Activated naive CD8-positive, alpha-beta T cell (primary cell): ENCODE results near the gene DNASE2.
"Not testable (repeated sequence)": the region's sequence is repeated elsewhere in the genome, so short reads cannot be mapped to it uniquely, and the experiment has no call there.

ENCODE experiments used
- H3K27ac Mint-ChIP-seq: one replicate; pipeline ENCODE4 v1.8.0; 2021; ENCODE audit warnings: mixed read lengths
- H3K27me3 Mint-ChIP-seq: one replicate; pipeline ENCODE4 v1.8.0; 2021; ENCODE audit warnings: mixed read lengths
- H3K36me3 Mint-ChIP-seq: one replicate; pipeline ENCODE4 v1.8.0; 2021; ENCODE audit warnings: mixed read lengths
- H3K4me1 Mint-ChIP-seq: one replicate; pipeline ENCODE4 v1.8.0; 2021; ENCODE audit warnings: low read depth, mixed read lengths
- H3K4me3 Mint-ChIP-seq: one replicate; pipeline ENCODE4 v1.8.0; 2021; ENCODE audit warnings: mild to moderate bottlenecking, mixed read lengths
- H3K9me3 Mint-ChIP-seq: one replicate; pipeline ENCODE4 v1.8.0; 2021; ENCODE audit warnings: low read depth, mixed read lengths

Gene DNASE2

DNA sequence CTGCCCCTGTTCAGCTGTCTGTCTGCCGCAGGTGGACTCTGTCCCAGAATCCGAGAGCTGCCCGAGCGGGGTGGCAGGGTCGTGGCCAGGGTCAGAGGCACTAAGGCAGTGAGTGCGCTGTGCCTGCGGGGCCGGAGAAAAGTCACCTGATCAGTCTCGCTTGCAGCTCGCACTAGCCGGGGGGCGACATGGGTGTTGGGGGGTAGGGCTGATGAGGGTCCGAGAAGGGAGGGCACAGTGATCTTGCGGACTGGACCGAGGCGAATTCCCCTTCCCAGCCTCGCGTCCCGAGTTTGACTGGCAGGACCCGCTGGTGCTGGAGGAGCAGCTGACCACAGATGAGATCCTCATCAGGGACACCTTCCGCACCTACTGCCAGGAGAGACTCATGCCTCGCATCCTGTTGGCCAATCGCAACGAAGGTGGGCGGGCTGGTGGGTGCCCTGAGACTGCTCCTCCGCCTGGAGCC, 10.3 kb upstream of the DNASE2 start:
- peak overlapping the region; percentile 99 for H3K4me3 Mint-ChIP-seq
- H3K9me3 Mint-ChIP-seq = no peaks in the 10 kb centered on the region
- no peaks in the 10 kb centered on the region for H3K27me3 Mint-ChIP-seq
- peaks cover 3% of the 10 kb centered on the region for H3K36me3 Mint-ChIP-seq
- H3K27ac Mint-ChIP-seq = peak overlapping the region; percentile 95
- H3K4me1 Mint-ChIP-seq = peaks cover 23% of the 10 kb centered on the region

DNA sequence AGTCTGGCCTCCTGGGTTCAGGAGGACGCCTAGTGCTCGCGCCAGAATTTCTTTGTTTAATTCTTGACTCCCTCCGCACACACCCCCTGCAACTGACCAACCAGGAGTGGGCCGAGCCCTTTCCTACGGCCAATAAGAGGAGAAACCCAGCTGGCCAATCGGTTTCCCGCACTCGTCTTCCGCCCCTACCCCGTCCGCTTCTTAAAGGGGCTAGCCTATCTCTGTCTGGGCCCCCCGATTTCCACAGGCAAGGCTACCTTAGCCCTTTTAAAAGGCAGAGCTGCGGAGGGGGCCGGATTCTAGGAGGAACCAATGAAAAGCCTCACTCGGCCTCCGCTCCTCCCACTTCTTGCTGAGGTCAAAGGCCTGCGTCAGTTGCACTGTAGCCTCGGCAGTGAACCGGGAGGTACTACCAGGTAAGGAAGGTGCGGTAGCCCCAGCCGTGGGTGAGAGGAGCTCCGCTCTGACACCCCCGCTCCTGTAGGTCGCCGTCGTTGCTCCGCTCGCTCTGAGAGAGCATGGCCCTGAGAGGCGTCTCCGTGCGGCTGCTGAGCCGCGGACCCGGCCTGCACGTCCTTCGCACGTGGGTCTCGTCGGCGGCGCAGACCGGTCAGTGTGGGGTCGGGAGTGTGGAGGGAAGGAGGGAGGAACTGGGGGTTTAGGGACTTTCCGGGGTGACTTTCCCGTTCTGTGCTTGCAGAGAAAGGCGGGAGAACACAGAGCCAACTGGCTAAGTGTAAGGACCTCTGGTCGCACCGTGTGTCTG, 9.7 kb upstream of the DNASE2 start, which contains the start of gene GCDH:
GCDH (plus strand) TSS at position 374 of the 766 bp plus-strand sequence; CDS start at position 519, 145 bp downstream.
- Mint-ChIP-seq H3K36me3 (peaks cover 3% of the 10 kb centered on the region), H3K27me3 (no peaks in the 10 kb centered on the region), H3K9me3 (no peaks in the 10 kb centered on the region), H3K4me1 (peaks cover 23% of the 10 kb centered on the region), H3K4me3 (peak within 1 kb of the TSS; percentile 99), H3K27ac (peak within 1 kb of the TSS; percentile 95)

DNA sequence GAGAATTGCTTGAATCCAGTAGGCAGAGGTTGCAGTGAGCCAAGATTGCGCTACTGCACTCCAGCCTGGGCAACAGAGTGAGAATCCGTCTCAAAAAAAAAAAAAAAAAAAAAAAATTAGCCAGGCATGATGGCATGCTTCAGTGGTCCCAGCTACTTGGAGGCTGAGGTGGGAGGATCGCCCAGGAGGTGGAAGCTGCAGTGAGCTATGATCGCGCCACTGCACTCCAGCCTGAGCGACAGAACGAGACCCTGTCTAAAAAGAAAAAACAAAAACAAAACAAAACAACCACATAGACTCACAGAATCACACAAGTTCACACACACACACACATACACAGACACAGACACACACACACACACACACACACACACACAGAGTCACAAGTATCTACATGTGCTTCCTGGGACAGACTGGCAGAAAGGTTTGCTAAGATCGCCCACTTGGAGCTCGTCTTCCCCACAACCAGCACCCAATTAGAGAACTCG, 9.1 kb upstream of the DNASE2 start:
- not testable (repeated sequence) for H3K27me3 Mint-ChIP-seq

DNA sequence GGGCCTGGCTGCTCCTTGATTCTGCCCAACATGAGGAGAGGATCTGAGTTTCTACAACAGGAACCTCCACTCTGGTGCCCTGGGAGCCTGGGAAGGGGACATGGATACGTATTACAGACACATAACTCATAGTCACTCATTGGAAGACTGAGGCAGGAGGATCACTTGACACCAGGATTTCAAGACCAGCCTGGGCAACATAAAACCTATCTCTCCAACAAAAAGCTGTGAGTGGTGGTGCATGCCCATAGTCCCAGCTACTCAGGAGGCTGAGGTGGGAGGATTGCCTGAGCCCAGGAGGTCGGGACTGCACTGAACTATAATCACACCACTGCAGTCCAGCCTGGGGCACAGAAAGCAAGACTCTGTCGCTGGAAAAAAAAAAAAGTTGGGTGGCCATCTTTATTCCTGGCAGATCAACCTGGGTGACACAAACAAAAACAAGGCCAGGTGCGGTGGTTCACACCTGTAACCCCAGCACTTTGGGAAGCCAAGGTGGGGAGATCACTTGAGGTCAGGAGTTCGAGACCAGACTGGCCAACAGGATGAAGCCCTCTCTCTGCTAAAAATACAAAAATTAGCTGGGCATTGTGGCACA, 6.9 kb upstream of the DNASE2 start:
- no peak overlapping the region for H3K4me3 Mint-ChIP-seq
- H3K36me3 Mint-ChIP-seq = peaks cover 3% of the 10 kb centered on the region
- H3K9me3 Mint-ChIP-seq = no peaks in the 10 kb centered on the region
- no peak overlapping the region for H3K27ac Mint-ChIP-seq
- peaks cover 22% of the 10 kb centered on the region for H3K4me1 Mint-ChIP-seq
- no peaks in the 10 kb centered on the region for H3K27me3 Mint-ChIP-seq

More for the DNA sequence above, 9.1 kb upstream of the DNASE2 start:
- not testable (repeated sequence) for H3K36me3 Mint-ChIP-seq, H3K9me3 Mint-ChIP-seq
- Mint-ChIP-seq H3K4me1 (peaks cover 23% of the 10 kb centered on the region), H3K27ac (peak overlapping the region; percentile 95), H3K4me3 (peak overlapping the region; percentile 99)

DNA sequence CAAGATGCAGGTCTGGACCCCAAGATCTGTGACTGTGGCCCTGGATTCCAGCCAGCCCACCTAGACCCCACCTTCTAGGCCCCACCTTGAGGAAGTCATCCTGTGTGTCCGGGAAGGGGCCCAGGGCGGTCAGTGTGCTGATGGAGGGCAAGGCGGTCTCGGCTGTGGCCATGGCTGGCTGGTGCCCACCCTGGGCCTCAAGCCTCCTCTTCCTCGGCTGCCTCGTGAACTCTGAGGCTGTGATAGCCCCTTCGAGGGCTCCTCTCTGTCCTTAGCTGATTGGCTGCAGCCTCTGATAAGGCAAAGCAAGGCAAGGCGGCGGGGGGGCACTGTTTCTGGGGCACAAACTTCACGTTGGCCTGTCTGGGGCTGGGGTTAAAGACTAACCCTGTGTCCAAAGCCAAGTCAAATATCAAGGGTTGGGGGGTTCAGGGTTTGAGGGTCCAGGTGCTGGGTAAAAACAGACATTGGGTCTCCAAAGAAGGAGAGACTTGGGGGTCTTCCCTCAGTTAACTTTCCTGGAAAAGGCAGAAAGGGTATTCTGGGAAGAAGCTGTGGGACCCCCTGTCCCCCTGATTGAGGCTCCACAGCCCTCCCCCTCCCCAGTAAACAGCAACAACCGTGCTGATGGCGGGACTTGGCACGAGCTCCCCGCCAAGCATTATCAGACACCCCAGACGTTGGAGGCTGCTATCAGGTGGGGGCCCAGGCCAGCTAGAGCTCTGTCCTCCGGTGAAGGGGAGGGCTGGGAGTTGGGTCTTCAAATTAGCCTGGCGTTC, 5.9 kb upstream of the DNASE2 start, which contains the start of gene KLF1:
KLF1 (minus strand) TSS at position 233 of the 779 bp plus-strand sequence; CDS start at position 172, 61 bp downstream.
- H3K4me3 Mint-ChIP-seq = peak within 1 kb of the TSS; percentile 77
- H3K4me1 Mint-ChIP-seq = peaks cover 22% of the 10 kb centered on the region
- no peaks in the 10 kb centered on the region for H3K9me3 Mint-ChIP-seq
- H3K36me3 Mint-ChIP-seq = peaks cover 3% of the 10 kb centered on the region
- H3K27me3 Mint-ChIP-seq = no peaks in the 10 kb centered on the region
- H3K27ac Mint-ChIP-seq = peak within 1 kb of the TSS; percentile 54

DNA sequence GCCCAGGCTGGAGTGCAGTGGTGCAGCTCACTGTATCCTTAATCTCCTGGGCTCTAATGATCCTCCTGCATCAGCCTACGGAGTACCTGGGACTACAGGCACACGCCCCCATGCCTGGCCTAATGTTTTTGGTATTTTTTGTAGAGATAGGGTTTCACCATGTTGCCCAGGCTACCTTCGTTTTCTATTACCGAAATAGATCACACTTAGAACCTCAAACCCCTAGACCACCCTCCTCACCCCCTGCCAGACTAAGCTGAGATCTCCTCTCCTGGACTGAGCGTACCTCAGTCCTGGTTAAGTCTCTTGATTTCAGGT, 5.4 kb upstream of the DNASE2 start:
- Mint-ChIP-seq H3K36me3 (peaks cover 3% of the 10 kb centered on the region), H3K27me3 (no peaks in the 10 kb centered on the region), H3K4me3 (peak overlapping the region; percentile 77), H3K27ac (peak overlapping the region; percentile 54), H3K4me1 (peaks cover 17% of the 10 kb centered on the region), H3K9me3 (no peaks in the 10 kb centered on the region)

DNA sequence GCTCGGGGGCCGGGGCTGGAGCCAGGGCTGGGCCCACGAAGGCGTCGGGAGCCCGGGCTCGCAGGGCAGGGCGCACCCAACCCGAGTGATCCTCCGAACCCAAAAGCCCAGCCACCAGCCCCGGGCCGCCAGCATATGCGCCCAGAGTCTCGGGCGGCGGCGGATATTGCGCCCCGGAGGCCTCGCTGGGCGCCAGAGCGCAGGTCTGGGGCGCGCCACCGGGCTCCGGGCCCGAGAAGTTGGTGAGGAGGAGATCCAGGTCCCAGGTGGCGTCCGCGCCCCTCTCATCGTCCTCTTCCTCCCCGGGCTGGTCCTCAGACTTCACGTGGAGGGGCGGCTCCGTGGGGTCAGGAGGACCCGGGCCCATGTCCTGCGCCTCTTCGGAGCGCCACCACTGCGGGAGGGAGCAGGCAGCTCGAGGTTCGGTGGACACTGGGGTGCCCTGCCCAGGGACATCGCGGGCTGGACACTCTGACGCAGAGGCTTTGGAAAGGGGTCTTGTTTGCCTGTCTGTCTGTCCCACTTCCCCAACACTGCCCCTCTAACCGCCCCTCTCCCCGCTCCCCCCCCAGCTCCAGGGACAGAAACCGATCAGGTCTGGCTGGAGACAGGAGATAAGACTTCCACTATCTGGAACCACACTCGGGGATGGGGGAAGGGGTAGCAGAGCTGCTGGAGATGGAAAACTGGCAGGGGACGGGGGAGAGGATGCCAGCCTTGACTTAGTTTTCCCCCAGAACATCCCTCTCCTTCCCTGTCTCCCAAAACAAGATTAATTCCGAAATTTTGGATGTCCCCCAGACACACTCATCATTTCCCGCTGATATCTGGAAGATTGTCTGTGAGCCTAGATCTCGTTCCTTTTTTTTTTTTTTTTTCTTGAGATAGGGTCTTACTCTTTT, 4.8 kb upstream of the DNASE2 start:
- Mint-ChIP-seq H3K9me3 (no peaks in the 10 kb centered on the region), H3K4me1 (peaks cover 14% of the 10 kb centered on the region), H3K27me3 (no peaks in the 10 kb centered on the region), H3K36me3 (peaks cover under 1% of the 10 kb centered on the region), H3K27ac (peak overlapping the region; percentile 54), H3K4me3 (peak overlapping the region; percentile 77)

DNA sequence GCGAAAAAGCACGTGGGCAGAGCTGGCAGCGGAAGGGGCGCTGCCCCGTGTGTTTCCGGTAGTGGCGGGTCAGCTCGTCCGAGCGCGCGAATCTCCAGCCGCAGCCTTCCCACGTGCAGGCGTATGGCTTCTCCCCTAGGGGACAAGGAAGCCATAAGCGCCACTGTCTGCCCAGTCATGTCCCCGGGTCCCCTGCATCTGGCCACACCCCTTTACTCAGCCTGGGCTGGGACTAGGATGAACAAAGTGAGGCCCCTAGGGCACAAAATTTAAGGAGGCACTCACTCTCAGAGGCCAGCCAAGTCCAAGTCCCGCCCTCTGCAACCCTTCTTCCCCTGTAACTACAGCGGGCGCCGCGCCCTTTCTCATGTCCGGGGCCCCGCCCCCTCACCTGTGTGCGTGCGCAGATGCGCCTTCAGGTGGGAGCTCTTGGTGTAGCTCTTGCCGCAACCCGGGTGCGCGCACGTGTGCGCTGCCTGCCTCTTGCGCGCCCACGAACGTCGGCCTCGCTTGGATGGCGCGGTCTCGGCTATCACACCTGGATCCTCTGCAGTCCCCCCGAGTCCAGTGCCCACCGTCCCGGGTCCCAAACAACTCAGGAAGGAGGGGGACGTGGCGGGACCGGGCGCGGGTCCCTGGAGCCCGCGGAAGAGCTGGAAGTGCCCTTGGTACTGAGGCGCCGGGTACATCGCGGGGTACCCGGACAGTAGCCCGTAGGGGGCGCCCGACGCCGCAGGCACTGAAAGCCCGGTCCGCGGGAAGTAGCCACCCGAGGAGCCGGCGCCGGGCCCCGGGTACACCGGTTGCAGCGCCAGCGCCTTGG, 3.9 kb upstream of the DNASE2 start:
- Mint-ChIP-seq H3K27ac (peak overlapping the region; percentile 85), H3K9me3 (no peaks in the 10 kb centered on the region)

DNA sequence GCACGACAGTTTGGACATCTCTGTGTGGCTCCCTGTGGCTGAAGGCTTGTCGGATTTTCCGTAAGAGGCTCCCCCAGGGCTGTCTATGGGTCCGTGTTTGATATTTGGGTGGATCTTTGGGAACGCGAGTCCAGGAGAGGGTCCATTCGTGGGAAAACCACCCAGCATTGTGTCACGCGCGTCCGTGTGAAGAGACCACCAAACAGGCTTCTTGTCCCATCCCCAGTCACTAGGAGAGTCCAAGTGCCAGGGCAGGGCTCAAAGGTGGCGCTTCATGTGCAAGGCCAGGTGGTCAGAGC, 3.3 kb upstream of the DNASE2 start:
- no peaks in the 10 kb centered on the region for H3K9me3 Mint-ChIP-seq
- H3K4me3 Mint-ChIP-seq = peak overlapping the region; percentile 87
- H3K36me3 Mint-ChIP-seq = no peaks in the 10 kb centered on the region
- no peaks in the 10 kb centered on the region for H3K27me3 Mint-ChIP-seq
- peaks cover 18% of the 10 kb centered on the region for H3K4me1 Mint-ChIP-seq
- H3K27ac Mint-ChIP-seq = peak overlapping the region; percentile 85

More for the DNA sequence above, 3.9 kb upstream of the DNASE2 start:
- H3K36me3 Mint-ChIP-seq = no peaks in the 10 kb centered on the region
- peaks cover 15% of the 10 kb centered on the region for H3K4me1 Mint-ChIP-seq
- peak overlapping the region; percentile 87 for H3K4me3 Mint-ChIP-seq
- no peaks in the 10 kb centered on the region for H3K27me3 Mint-ChIP-seq

DNA sequence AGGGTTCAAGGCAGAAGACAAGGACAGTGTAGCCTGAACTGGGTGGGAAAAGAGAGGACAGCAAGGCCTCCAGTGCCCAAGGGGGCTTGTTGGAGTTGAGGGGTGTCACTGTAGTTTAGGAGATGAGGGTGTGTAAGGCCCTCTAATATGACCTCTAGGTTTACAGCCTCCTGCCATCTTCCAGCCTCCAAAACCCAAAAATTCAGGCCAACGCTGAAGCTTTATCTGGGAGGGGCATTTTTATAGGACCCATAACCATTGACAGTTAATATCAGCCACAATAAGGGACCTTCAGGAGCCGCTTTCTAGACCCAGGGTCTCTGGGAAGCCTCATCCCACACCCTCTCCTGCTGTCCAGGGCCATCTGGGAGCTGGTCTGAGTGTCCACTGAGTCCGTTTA, 3.0 kb upstream of the DNASE2 start:
- no peaks in the 10 kb centered on the region for H3K36me3 Mint-ChIP-seq
- no peak overlapping the region for H3K27ac Mint-ChIP-seq
- peak overlapping the region; percentile 22 for H3K4me3 Mint-ChIP-seq
- no peaks in the 10 kb centered on the region for H3K9me3 Mint-ChIP-seq
- H3K27me3 Mint-ChIP-seq = no peaks in the 10 kb centered on the region
- peaks cover 18% of the 10 kb centered on the region for H3K4me1 Mint-ChIP-seq

DNA sequence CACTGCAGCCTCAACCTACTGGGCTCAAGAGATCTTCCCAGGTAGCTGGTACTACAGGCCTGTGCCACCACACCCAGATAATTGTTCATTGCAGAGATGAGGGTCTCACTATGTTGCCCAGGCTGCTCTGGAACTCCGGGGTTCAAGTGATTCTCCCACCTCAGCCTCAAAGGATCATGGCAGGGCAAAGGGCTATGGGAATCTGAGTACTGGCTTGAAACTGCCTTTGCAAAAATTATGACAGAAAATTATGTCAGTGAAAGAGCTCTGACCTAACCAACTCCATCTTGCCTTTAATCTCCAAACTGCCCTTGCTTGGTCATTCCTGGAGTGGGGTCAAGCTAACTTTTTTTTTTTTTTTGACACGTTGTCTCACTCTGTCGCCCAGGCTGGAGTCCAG, 1.3 kb upstream of the DNASE2 start:
- Mint-ChIP-seq H3K9me3 (no peaks in the 10 kb centered on the region), H3K4me1 (peaks cover 16% of the 10 kb centered on the region), H3K27me3 (no peaks in the 10 kb centered on the region), H3K27ac (no peak overlapping the region), H3K36me3 (no peaks in the 10 kb centered on the region), H3K4me3 (peak overlapping the region; percentile 89)

DNA sequence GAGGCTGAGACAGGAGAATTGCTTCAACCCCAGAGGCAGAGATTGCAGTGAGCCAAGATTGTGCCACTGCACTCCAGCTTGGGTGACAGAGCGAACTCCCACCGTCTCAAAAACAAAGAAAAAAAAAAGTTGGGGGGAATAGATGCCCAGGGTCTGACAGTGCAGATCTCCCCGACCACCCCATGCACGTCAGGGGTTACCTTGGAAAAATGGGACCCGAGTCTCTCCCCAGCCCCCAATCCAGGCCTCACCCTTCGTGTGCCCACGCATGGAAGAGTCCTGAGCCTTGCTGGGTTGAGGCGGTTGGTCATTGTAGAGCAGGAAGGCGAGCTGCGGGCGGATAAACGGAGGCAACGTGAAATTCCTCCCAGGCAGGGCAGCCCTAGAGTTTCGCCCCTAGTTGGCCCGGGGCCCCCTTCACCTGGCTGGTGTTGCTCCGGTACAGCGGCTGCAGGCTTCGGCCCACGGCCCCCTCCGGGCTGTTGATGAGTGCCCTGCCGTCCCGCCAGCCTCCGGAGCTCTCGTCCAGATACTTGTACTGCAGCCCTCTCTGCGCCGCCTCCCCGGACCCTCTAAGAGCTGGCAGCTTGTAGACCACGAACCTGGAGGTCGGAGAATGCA, 588 bp downstream of the DNASE2 start:
- Mint-ChIP-seq H3K27me3 (no peaks in the 10 kb centered on the region), H3K9me3 (no peaks in the 10 kb centered on the region), H3K36me3 (no peaks in the 10 kb centered on the region), H3K27ac (peak overlapping the region; percentile 50), H3K4me1 (peaks cover 16% of the 10 kb centered on the region), H3K4me3 (peak overlapping the region; percentile 89)

DNA sequence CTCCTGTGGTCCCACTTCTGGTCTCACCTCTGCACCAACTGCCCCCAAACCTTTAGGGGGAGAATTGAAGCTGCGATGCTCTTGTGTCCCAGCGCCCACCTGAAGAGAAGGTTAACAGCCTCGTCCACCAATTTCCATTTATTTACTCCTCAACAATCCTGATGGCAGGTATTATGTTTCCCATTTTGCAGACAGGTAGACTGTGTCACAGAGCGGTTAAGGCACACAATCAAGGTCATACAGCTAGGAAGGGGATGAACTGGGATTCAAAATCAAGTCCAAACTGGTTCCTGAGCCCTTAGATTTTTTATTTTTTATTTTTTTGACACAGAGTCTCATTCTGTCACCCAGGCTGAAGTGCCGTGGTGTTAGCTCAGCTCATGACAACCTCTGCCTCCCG, 6.2 kb downstream of the DNASE2 start:
- H3K36me3 Mint-ChIP-seq = peaks cover 9% of the 10 kb centered on the region
- H3K4me1 Mint-ChIP-seq = peaks cover 3% of the 10 kb centered on the region
- no peaks in the 10 kb centered on the region for H3K9me3 Mint-ChIP-seq
- no peaks in the 10 kb centered on the region for H3K27me3 Mint-ChIP-seq
- H3K27ac Mint-ChIP-seq = no peak overlapping the region
- no peak overlapping the region for H3K4me3 Mint-ChIP-seq
